ENCODE results near the gene ACTR1A.

Gene ACTR1A

DNA sequence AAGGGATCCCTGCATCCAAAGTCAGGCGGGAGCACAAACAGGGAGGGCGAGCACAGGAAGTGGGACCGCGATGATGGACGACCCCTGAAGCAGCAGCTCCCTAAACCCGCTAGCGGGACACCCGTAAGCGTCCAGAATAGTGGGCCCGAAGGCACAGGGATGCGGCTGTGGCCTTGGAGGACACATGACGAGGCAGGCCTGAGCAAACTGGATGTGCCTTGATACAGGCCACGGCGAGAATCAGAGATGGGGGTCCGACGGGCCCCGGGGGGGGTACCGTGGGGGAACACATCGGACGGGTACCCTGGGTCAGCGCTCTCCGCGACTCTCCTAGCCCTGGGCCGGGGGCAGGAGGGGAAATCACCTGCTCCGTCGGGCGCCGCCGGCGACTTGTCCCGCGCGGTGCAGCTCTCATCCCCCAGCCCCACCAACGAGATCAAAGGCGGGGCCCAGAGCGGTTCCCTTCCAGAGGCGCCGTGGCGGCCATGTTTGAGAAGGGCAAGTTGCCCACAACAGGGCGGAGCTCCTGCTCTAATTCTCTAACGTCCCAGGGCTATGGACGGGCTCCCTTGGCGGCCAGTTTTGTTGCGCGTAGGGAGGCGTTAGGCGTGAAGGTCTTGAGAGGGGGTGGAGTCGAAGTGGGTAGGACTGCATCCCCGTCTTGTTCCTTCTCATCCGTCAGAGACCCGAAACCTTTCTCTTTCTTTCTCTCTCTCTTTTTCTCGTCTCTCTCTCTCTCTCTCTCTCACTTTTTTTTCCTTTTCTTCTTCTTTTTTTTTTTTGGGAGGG lies 70.2 kb downstream of the ACTR1A start, which contains the start of gene CUEDC2:
CUEDC2 (minus strand) TSS at position 413 of the 789 bp plus-strand sequence. CDS start 7,386 bp downstream, outside the sequence.
- TF ChIP-seq MYC (IDR thresholded peaks at IDR 0.05; ENCODE audit: low read depth, low read length), result peak; percentile 81
- peak; percentile 90 for TF ChIP-seq POLR2A (IDR thresholded peaks at IDR 0.05; ENCODE audit: extremely low read depth, insufficient read length)
- TF ChIP-seq, protein P1, sequence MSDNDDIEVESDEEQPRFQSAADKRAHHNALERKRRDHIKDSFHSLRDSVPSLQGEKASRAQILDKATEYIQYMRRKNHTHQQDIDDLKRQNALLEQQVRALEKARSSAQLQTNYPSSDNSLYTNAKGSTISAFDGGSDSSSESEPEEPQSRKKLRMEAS (IDR thresholded peaks at IDR 0.05; ENCODE audit: low read depth, low read length), result peak; percentile 68; the same call in 1 of the 2 replicates
- TF ChIP-seq, protein P2, sequence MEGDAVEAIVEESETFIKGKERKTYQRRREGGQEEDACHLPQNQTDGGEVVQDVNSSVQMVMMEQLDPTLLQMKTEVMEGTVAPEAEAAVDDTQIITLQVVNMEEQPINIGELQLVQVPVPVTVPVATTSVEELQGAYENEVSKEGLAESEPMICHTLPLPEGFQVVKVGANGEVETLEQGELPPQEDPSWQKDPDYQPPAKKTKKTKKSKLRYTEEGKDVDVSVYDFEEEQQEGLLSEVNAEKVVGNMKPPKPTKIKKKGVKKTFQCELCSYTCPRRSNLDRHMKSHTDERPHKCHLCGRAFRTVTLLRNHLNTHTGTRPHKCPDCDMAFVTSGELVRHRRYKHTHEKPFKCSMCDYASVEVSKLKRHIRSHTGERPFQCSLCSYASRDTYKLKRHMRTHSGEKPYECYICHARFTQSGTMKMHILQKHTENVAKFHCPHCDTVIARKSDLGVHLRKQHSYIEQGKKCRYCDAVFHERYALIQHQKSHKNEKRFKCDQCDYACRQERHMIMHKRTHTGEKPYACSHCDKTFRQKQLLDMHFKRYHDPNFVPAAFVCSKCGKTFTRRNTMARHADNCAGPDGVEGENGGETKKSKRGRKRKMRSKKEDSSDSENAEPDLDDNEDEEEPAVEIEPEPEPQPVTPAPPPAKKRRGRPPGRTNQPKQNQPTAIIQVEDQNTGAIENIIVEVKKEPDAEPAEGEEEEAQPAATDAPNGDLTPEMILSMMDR (IDR thresholded peaks at IDR 0.05; ENCODE audit: low read depth, low read length), result no peak
- peak within 1 kb of the TSS; percentile 71 for H3K4me3 ChIP-seq (ENCODE audit: low read depth, low read length)
- DNase-seq (ENCODE audit: low read depth), result peak; percentile 98

DNA sequence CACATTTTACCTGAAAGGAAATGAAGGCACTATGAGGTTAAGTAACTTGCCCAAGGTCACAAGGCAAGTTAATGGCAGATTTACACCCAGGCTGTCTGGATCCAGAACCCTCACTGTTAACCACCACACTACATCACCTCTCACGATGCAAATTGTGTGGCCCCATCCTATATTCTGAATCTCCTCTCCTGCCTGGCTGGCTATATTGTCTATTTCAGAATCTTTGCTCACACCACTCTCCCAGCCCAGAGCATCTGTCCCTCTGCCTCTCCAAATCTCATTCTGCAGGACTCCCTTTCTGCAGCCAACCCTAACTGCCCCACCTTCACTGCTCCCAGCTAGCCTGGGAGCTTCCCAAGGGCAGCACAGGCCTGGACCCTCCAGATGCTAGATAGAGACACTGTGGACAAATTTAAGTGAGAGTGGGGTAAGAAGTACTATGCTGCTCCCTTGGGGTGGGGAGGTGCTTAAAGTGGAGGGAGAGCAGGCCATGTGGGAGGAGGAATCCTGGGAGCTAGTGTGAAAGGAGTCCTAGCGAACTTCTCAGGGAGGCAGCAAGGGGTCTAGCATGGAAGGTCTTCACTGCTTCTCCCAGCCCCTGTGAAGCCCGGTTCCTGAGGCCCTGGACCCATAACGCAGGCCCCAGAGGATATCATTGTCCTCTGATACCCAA lies 70.9 kb downstream of the ACTR1A start:
- TF ChIP-seq MYC (IDR thresholded peaks at IDR 0.05; ENCODE audit: low read depth, low read length), result no peak
- TF ChIP-seq, protein P1 (IDR thresholded peaks at IDR 0.05; ENCODE audit: low read depth, low read length), result no peak
- TF ChIP-seq, protein P2 (IDR thresholded peaks at IDR 0.05; ENCODE audit: low read depth, low read length), result no peak
- DNase-seq (ENCODE audit: low read depth), result peak; percentile 65

DNA sequence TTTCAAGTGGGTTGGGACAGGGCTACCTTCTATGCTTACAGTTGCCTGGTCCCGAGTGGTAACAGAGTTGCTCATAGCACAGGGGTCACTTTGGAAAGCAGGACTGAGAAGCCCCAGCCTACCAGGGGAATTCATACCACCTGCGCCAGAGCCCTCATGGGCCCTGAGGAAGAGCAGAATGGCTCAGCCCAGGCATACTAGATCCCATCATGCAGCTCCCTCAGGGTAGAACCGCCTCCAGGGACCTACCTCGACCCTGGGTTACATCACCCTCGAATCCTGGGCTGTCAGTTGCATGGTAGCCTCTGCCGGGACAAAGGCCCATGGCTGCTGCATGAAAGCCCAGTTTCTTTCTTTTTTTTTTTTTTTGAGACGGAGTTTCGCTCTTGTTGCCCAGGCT lies 73.0 kb downstream of the ACTR1A start:
- TF ChIP-seq POLR2A (IDR thresholded peaks at IDR 0.05; ENCODE audit: extremely low read depth, insufficient read length) (no peak), MYC (IDR thresholded peaks at IDR 0.05; ENCODE audit: low read depth, low read length) (no peak)
- TF ChIP-seq, protein P1 (IDR thresholded peaks at IDR 0.05; ENCODE audit: low read depth, low read length), result no peak
- TF ChIP-seq, protein P2 (IDR thresholded peaks at IDR 0.05; ENCODE audit: low read depth, low read length), result no peak
- DNase-seq (ENCODE audit: low read depth), result no peak
- no peak overlapping the region for H3K4me3 ChIP-seq (ENCODE audit: low read depth, low read length)

More for the DNA sequence above, 70.9 kb downstream of the ACTR1A start:
- H3K4me3 ChIP-seq (ENCODE audit: low read depth, low read length), result peak overlapping the region; percentile 71

All from NB4 (cell line).